ENCODE results near the gene UNK.
A peak's percentile ranks its signal among the peaks of the same experiment; 100 is the strongest.

The UNK gene

GRCh38 chr17:75825149-75825552, 40.5 kb downstream of the UNK start:
- H3K4me3 ChIP-seq (ENCODE audit: control insufficient read depth, low read depth, low read length), result no peak overlapping the region
- TF ChIP-seq CTCF (conservative IDR thresholded peaks at IDR 0.05; ENCODE audit: control insufficient read depth, insufficient read depth, low read depth, low read length), result no peak
- no peak for DNase-seq (ENCODE audit: low read depth)

DNA sequence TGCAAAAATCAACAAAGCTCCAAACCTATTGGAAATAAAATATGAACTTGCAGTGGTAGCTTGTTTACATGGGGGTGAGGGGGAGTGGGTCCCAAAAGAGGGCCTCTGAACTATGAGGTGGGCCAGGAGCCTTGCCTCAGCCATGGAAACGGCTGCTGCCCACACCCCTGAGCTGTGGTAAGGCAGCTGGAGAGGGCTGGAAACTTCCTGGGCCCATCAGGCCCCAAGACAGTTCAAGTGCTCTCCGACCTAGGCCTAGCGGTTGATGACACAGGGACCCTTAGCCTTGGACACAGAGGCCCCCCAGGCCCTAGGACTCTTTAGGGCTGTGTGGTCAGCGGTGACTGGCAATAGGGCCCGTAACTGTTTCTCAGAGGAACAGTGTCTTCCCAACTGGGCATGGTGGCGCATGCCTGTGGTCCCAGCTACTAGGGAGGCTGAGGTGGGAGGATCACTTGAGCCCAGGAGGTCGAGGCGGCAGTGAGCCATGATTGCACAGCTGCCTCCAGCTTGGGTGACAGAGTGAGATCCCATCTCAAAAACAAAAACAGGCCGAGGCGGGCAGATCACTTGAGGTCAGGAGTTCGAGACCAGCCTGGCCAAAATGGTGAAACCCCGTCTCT, 41.3 kb downstream of the UNK start:
- TF ChIP-seq CTCF (conservative IDR thresholded peaks at IDR 0.05; ENCODE audit: control insufficient read depth, insufficient read depth, low read depth, low read length), result no peak
- DNase-seq (ENCODE audit: low read depth), result no peak
- no peak overlapping the region for H3K4me3 ChIP-seq (ENCODE audit: control insufficient read depth, low read depth, low read length)

GRCh38 chr17:75826561-75827307, 42.1 kb downstream of the UNK start:
- no peak for DNase-seq (ENCODE audit: low read depth)
- TF ChIP-seq CTCF (conservative IDR thresholded peaks at IDR 0.05; ENCODE audit: control insufficient read depth, insufficient read depth, low read depth, low read length), result no peak
- H3K4me3 ChIP-seq (ENCODE audit: control insufficient read depth, low read depth, low read length), result no peak overlapping the region

DNA sequence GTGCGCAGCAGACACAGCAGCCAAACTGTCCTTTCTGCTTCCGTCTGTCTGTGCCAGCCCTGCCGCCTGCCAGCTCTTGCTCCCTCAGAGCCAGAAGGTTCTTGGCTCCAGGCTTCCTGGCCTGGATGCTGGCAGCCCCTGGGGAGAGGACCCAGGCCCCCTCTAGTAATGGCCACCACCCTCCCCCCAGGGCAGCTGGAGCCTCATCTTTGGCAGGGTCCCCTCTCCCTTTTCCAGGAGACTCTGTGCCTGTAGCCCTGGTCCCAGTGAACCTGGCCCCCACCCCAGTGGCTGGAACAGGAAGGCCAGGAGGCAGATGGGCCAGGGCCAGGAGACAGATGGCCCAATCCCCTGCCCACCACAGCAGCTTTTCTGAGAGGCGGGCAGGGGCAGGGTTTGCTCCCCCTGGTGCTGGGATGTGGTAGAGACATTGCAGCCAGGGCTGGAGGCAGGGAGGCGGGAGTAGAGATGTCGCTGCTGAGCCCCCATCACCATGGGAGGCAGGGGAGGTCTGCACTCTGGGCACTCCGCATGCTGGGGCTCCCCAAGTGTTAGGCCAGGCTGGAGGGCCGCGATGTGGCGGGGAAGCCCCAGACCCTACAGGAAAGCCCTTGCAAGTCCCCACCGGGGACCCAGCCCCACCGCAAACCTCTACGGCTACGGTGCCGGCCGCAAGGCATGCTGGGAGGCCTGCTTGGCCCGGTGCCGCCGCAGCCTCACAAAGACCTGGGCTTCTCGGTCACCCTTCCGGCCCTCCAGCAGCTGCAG, 42.9 kb downstream of the UNK start:
- DNase-seq (ENCODE audit: low read depth), result peak; percentile 52
- peak overlapping the region; percentile 27 for H3K4me3 ChIP-seq (ENCODE audit: control insufficient read depth, low read depth, low read length)
- peak; percentile 67 for TF ChIP-seq CTCF (conservative IDR thresholded peaks at IDR 0.05; ENCODE audit: control insufficient read depth, insufficient read depth, low read depth, low read length)

- no peak overlapping the region for H3K4me3 ChIP-seq (ENCODE audit: control insufficient read depth, low read depth, low read length)
- no peak for DNase-seq (ENCODE audit: low read depth)
- no peak for TF ChIP-seq CTCF (conservative IDR thresholded peaks at IDR 0.05; ENCODE audit: control insufficient read depth, insufficient read depth, low read depth, low read length)
Measured at GRCh38 chr17:75828076-75828400, 43.4 kb downstream of the UNK start.

DNA sequence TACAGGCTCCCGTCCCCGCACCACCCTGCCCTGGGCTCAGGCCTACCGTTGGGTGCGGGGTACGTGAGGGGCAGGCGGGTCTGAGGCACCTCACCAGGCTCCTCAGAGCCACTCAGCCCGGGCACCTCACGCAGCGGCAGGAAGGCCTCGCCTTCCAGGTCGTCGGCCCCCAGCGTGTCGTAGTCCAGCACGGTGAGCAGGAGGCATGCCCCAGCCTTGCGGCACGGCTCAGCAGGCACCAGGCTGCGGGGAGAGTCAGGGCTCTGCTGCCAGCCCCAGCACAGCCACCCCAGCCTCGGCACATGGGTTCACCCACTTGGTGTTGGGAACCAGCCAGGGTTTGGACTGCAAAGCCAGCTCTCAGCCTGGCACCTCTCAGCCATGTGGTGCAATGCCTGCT, 44.1 kb downstream of the UNK start:
- DNase-seq (ENCODE audit: low read depth), result no peak
- TF ChIP-seq CTCF (conservative IDR thresholded peaks at IDR 0.05; ENCODE audit: control insufficient read depth, insufficient read depth, low read depth, low read length), result no peak
- H3K4me3 ChIP-seq (ENCODE audit: control insufficient read depth, low read depth, low read length), result no peak overlapping the region

All from fibroblast of mammary gland (primary cell).